GM19351 (cell line): Measurements from ENCODE around the gene PRKAG2.

Experiments used
- ATAC-seq: cut with Tn5 transposase; IDR thresholded peaks from one replicate; pipeline ENCODE4 v1.9.1; 2021; ENCODE audit warnings: mild to moderate bottlenecking, moderate library complexity; ENCODE audit not compliant: unreplicated experiment

PRKAG2 gene

DNA sequence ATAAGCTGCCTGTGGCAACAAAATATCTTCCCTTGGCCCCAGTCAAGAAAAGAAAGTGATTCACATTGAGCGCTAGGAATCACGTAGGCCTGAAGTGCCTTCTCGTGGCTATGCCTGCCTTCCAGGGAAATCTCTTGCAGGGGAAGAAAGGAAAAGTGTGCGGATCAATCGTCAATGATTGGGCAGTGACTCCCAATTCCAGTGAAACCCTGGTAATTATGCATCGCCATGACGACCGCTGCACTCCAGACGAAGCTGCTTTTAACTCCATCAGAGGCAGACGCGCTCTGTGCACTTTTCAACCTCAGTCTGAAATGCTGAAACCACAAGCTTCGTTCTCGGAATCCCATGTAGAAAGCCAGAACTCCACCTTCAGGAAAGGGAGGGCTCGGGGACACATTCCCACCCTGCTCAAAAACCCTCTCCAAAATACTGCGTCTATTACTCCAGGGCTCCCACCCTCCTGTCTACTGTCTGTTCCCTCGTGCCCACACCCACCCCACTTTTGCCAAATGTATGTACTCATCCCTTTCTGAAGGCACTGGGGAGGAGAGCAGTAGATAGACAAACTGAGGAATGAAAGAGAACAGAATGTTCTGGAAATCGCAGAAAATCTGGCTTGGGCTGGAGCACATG lies 24.2 kb upstream of the PRKAG2 start:
- no peak for ATAC-seq

DNA sequence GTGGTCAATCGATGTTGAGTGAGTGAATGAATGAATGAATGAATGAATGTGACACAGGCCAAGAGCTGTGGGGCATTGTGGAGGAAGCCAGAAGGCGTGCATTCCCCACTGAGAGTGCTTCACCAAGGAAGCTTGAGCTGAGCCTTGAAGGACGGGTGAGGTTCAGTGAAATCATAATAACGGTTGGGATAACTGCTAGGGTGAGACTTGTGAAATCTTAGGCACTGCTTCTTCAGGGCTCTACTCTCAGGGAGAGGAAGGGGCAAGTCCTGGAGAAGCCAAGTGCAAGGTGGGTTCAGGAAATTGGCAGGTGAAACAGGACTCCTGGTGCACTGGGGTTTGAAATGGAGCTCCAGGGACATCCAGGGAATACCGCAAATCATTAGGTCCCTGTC lies 23.7 kb upstream of the PRKAG2 start:
- ATAC-seq, result no peak

DNA sequence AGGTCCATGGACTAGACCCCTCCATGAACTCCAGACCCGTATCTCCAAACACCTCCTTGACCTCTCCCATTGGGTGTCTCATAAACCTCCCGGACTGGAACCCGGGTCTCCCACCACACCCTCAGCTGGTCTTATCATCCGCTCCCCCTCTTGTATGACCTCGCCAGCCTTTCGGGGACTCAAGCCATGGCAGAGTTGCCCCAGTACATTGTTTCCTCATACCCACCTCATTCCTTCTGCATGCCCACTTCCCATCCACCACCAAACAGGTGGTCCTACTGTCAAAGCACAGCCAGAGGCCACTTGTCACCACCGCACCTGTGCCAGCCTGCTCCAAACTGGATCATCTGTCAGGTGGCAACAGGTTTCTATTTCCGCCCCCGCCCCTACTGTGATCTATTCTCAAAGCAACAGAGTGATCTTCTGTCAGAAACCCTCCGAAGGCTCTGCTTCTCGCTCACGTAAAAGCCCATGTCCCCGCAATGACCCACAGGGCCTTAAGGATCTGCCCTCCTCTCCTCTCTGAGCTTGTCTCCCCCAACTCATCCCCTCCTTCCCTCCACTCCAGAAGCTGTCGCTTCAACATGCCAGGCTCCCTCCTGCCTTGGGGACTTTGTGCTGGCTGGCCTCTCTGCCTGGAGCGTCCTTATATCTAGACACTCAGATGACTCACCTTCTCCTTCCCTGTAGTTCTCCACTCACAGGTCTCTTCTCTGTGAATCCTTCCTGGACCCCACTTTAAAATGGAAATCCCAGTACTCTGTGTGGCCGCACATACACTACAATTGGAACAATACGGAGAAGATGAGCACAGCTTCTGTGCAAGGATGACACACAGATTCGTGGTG lies 22.8 kb upstream of the PRKAG2 start:
- no peak for ATAC-seq

DNA sequence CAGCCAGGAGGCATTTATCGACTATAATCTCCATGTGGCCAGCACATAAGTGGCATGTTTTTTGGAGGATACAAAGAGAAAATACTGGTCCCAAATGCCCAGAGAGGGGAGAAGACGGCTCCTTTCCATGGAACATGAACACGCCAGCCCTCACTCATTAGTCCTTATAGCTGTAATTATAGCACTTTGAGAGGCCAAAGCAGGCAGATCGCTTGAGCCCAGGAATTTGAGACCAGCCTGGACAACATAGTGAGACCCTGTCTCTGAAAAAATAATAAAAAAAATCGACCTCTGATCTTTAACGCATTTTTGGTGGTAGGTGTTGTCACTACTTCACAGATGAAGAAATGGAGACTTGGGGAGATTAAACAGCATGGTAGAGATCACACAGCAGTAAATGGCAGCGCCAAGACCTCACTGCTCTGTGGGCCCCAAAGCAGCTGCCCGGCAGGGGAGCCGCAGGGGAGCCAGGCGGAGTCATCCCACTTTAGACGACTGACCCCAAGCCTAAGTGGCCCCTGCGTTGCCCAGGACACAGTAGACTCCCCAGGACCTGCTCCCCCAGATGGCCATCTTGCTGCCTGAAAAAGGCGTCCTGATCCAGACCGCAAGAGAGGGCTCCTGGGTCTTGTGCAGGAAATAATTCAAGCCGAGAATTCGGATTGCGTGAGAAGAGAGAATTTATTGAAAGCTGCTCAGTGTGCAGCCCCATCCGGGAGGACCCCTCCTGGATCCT lies 21.2 kb upstream of the PRKAG2 start:
- no peak for ATAC-seq

DNA sequence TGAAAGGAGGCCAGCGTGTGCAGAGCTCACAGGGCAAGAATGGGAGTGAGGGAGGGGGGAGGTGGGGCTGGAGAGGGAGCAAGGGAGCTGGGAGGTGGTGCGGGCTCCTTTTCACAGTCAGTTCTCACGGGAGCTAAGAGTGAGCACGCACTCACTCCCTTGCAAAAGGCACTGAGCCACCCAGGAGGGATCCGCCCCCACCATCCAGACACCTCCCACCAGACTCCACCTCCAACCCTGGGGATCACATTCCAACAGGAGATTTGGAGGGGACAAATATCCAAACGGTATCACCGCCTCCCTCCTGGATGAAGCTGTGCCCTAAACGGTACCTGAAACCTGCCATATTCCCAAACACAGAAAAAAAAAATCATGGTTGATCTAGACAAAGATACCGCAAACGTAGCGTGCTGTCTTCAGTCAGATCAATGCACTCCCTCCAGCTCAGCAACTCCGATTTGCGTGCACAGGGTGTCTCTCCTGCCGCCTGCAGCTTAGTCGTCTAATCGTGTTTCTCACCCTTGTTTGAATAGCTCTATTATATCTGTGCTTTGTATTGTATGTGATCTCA lies 20.3 kb upstream of the PRKAG2 start:
- no peak for ATAC-seq

DNA sequence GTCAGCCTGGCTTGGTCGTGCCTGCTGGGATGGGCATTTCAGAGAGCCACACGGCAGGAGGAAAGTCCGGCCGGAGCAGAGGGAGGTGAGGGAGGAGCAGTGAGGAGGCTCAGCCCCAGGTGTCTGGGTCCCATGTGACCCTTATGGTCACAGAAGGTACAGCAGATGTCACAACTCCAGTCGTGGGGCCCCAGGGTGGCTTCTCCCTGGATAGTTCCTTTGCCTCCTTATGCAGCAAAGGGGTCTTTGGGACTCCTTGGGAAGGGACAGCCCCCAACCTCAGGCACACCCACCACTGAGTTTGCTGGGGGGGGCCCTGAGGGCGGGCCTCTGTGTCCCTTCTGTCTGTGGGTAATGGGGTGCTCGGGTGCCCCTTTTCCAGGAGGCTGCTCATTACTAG lies 19.6 kb upstream of the PRKAG2 start:
- ATAC-seq, result no peak

DNA sequence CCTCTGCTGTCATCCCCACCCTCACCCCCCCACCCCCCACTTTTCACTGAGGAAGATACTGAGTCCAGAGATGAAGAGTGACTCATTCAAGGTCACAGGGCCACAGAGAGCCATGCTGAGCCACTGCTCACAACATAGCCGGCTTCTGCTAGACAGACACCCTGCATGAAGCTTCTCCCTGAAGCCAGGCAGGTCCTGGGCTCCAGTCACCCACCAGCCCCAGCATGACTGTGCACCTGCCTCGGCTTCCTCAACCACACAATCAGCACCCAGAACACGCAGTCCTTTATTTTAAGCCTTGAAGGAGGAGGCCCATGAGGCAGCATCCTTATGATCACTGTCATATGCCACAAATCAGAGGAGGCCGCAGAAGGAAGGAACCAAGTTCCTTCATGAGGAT lies 19.2 kb upstream of the PRKAG2 start:
- ATAC-seq, result no peak

DNA sequence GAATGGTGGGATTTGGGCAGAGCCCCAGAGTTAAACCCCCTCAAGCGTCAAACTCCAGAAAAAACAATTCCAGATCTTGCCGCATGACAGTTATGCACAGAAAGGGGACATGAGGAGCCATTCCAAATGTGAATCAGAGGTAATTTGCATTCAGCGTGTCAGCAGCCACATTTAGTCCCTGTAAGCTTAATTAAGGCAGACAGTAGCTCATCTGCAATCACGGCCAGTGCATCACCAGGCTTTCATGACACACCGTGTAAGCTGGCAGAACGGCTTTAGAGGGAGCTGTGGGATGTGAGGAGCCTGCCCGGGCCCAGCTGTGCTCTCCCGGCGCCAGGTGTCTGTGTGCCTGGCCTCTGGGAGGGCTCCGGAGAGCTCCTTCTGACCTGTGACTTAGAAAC lies 18.7 kb upstream of the PRKAG2 start:
- no peak for ATAC-seq

DNA sequence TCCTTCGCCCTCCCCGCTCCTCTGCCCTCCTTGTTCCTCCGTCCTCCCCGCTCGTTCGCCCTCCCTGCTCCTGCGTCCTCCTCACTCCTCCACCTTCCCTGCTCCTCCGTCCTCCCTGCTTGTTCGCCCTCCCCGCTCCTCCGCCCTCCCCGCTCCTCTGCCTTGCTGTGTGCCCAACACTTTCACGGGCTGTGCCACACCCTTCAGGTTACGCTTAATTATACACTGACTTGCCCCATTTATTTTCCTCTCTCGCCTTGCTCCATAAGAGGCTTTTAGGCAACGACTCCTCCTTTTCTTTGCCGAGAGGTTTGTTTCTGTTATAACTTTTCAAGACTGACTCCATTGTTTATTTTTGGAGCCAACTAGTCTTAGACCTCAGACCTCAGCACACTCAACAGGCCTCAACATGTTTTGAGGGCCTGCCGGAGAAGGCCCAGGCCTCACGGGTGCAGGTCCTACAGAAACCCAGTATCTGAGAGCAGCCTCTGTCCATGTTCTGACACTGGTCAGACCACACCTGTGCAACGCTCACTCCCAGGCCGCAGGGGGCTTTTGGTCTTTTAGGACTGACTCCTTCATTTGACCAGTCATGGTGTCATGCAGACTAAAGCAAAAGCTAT lies 18.2 kb upstream of the PRKAG2 start:
- ATAC-seq, result no peak

DNA sequence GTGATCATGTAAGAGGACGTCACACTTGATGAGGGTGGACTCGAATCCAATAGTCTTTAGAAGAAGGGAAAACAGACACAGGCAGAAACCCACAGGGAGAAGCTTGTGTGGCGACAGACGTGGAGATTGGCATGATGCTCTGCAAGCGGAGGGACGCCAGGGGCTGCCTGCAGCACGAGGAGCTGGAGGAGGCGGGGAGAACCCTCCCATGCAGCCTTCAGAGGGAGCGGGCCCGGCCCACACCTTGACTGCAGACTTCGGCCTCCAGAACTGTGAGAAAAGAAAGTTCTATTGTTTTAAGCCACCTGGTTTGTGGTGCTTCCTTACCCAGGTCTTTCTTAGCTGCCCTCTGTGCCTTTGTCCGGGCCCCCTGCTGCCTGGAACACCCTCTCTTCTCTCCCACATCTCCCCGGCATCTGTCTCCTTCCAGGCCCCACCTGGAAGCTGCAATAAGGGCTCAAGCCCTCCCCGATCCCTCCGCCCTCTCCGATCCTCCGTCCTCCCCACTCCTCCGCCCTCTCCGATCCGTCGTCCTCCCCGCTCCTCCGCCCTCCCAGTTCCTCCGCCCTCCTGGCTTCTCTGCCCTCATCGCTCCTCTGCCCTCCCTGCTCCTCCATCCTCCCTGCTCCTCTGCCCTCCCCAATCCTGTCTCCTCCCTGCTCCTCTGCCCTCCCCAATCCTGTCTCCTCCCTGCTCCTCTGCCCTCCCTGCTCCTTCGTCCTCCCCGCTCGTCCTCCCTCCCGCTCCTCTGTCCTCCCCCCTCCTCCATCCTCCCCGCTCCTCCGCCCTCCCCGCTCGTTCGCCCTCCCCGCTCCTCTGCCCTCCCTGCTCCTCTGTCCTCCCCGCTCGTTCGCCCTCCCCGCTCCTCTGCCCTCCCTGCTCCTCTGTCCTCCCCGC lies 17.4 kb upstream of the PRKAG2 start:
- no peak for ATAC-seq

DNA sequence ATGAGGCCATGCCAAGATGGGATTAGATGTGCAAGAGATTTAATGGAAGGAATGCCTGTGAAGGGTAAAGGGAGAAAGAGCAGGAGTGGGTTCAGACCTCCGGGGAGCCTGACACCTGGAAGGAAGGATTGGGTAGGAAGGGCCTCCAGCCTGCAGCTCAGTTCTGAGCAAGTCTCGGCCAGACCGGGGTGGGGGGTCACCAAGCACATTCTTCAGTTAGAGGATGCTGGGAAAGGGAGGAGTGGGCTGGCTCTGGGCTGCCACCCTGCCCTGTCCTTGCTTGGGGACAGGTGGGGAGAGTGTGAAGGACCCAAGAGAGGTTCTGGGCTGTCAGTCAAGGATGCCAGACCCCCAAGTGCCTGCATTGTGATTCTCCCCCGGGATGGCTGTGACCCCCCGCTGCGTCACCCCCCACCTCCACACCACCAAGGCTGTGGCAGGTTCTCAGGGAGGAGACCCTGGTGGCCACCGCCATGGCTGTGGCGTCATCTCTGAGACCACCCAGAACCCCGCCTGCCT lies 16.5 kb upstream of the PRKAG2 start:
- no peak for ATAC-seq

DNA sequence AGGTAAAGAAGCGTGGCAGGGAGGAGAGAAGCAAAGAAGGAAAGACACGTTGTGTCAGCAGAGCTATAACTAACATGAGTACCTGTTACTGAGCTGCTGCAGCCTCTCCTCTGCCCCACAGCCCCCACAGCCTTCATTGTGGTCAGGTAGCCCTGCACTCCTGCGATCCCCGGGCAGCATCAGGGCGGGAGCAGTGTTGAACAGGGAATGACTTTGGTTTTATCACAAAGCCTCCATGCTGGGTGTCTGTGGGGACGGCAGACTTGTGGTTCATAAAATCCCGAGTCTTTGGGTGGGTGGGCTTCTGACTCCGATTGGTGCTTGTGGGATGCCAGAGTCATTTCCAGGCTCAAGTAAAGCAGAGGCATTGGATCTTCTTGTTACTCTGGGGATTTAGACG lies 14.8 kb upstream of the PRKAG2 start:
- ATAC-seq, result no peak

DNA sequence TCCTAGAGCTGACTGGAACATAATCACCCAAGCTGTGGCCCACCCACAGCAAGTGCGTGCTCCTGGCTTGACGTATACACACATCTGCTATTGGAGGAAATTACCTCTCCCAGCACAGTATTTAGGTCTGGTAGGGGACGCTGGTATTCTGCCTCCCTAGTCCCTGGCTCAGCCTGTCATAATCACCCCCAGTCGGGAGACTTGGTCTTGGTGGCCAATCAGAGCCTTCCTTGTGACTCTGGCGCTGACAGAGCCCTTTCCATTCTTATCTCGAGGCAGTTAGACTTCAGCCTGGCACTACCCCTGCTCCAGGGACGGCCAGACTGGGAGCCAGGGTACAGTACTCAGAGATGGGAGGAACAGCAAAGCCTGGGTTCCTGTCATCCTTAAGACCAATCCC lies 14.3 kb upstream of the PRKAG2 start:
- no peak for ATAC-seq

DNA sequence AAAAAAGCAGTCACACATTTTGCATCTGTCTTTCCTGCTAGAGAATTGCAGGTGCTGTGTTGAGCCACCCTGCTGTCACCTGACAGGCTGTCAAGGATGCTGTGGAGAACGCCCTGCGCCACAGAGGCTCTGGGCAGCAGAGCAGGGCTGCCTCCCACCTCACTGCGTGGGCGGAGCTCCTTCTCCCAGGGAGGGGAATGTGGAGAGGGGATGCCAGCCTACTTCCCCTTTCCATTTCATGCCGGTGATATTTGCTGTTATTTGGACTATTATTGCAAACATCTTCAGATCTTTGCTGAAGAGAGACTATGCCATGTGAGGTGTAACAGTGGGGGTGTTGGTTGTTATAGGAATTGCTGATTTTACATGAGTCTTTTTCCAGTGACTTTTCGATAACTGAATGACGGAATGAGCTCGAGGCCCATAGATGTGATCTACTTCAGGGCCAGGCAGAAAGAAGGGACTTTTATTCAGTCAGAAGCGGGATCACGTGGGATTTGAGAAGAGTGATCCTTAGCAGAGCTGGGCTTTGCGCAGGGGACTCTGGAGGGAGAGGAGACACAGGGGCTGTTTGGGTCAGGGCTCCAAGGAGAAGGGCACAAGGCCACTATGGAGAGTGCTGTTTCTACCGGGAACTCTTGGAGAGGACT lies 13.6 kb upstream of the PRKAG2 start:
- ATAC-seq, result no peak

DNA sequence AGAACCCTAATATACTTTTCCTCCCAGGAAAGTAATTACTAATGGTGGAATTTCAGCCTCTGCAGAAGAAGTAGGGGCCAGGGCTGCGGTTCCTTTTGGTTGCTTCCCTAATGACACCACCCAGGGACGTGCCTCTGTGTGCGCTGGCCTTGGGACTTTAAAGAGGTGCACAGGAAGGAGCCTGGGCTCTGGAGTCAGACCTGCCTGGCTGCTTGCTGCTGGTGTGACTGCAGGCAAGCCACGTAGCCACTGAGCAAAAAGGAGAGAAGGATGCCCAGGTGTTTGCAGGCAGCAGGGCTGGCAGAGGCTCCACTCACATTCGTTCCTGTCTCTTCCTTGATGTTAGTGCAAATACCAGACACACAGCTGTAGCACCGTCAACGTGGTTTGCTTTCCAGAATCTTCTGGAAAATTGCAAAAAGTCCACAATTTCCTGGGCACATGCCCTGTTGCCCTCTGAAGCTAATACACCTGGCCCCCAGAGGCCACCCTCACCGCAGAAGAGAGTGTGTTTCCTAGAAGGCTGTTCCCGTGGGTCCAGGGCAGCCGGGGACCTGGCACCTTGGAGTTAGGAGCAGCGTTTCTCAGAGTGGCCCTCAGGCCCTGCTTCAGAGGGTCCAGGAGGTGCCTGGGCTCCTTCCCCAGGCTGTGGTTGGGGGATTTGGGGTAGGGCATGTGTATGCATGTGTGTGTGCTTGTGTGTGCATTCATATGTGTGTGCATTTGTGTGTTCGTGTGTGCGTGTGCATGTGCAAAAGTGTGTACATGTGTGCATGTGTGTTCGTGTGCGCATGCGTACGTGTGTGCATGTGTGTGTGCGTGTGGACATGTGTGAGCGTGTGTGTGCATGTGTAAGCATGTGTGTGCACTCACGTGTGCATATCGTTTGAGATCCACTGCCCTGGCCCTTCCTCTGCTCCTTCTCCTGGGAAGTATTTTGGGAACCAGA lies 12.8 kb upstream of the PRKAG2 start:
- ATAC-seq, result no peak

DNA sequence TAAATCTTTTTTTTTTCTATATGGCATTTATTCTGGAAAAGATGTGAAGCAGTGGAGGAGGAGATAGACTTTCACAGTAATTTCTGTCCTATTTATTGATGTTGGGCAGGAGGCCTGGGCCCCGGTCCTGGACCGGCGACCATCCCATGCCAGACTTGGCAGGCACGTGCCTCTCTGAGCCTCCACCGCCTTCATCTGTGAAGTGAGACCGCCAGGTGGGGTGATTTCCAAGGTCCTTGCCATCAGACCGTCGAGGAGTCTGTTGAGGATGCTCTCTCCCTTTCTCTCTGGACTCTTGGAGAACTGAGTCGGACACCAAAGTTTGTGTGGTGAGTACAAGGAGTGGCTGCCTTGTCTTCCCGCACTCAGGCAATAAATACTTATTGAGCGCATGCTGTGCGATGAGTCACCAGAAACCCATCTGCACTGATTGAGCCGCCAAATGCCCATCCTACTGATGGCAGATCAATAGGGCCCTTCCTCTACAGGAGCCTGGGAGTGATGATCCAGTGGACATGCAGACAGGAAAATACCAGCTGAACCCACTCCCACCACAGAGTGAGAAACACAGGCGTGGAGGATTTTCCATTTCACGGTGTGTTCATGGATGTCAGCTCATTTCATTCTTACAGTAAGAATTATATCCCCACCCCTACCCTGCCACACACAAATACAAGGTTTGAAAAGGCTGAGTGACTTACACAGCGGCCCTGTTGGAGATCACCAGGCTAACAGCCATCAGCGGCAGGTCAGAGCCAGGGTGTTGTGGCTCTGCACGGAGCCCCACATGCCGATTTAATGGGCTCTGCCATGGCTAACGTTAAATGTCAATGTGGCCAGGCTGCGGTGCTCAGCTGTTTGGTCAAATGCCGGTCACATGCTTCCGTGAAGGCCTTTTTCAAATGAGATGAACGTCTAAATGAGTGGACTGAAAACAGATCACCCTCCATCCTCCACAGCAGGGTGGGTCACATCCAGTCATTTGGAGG lies 11.5 kb upstream of the PRKAG2 start:
- ATAC-seq, result no peak

DNA sequence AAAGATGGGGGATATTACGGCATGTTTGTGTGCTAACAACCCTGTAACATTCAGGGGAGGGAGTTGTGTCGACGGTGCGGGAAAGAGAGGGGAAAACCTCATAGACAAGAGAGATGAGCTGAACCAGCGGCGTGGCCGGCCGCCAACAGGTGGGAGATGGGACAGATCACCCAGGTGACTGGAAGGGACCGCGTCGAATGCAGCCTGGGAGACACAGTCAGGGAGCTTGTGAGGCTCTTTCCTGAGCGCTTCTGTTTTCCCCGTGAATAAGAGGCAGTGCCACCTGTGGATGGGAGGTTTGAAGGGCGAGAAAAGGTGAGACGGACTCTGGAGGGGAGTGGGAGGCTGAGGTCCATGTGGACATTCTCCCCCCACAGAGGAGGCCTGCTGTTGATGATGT lies 9.9 kb upstream of the PRKAG2 start:
- no peak for ATAC-seq
